H9 (cell line): ENCODE results near the gene GDNF. TPM values are rescaled to one million over a fixed set of nuclear protein-coding genes. Genes with fewer than 3 reads are reported as not detected.
"Not testable (repeated sequence)": the region's sequence is repeated elsewhere in the genome, so short reads cannot be mapped to it uniquely, and the experiment has no call there.

Experiments used
- DNase-seq: peaks from one replicate; pipeline ENCODE4 v3.0.0-alpha.2; 2017
- H2AFZ ChIP-seq: one replicate; pipeline ENCODE4 v1.6.1; 2013; ENCODE audit warnings: mild to moderate bottlenecking, low read length, control low read depth, moderate library complexity
- H2AK5ac ChIP-seq: 2 replicates; pipeline ENCODE4 v1.6.1; 2013; ENCODE audit warnings: low read length, control low read depth, mixed read lengths; ENCODE audit not compliant: insufficient read length
- H2BK120ac ChIP-seq: one replicate; pipeline ENCODE4 v1.6.1; 2013; ENCODE audit warnings: low read depth, mild to moderate bottlenecking, low read length, control low read depth, inconsistent platforms; ENCODE audit not compliant: poor library complexity, severe bottlenecking
- H2BK12ac ChIP-seq: 2 replicates; pipeline ENCODE4 v1.6.1; 2013; ENCODE audit warnings: low read length, control low read depth, mixed read lengths, low read depth; ENCODE audit not compliant: insufficient read length
- H2BK15ac ChIP-seq: 2 replicates; pipeline ENCODE4 v1.6.1; 2013; ENCODE audit warnings: low read depth, low read length, control low read depth
- H2BK20ac ChIP-seq: one replicate; pipeline ENCODE4 v1.6.1; 2013; ENCODE audit warnings: low read depth, mild to moderate bottlenecking, low read length, control low read depth, inconsistent platforms; ENCODE audit not compliant: poor library complexity, severe bottlenecking
- H2BK5ac ChIP-seq: 2 replicates; pipeline ENCODE4 v1.6.1; 2013; ENCODE audit warnings: low read length, control low read depth, mixed read lengths; ENCODE audit not compliant: insufficient read length
- H3K14ac ChIP-seq: 2 replicates; pipeline ENCODE4 v1.6.1; 2013; ENCODE audit warnings: low read length, control low read depth; ENCODE audit not compliant: insufficient read depth
- H3K18ac ChIP-seq: 2 replicates; pipeline ENCODE4 v1.6.1; 2013; ENCODE audit warnings: low read depth, mild to moderate bottlenecking, mixed read lengths, low read length, control low read depth; ENCODE audit not compliant: insufficient read length
- H3K23ac ChIP-seq: 2 replicates; pipeline ENCODE4 v1.6.1; 2013; ENCODE audit warnings: low read length, control low read depth, mixed read lengths, low read depth; ENCODE audit not compliant: insufficient read length
- H3K23me2 ChIP-seq: 2 replicates; pipeline ENCODE4 v1.6.1; 2013; ENCODE audit warnings: low read depth, mild to moderate bottlenecking, mixed read lengths, low read length, control low read depth; ENCODE audit not compliant: insufficient read length, poor library complexity, severe bottlenecking
- H3K27ac ChIP-seq: 2 replicates; pipeline ENCODE4 v1.5.1; 2013; ENCODE audit warnings: low read length, control low read depth, mixed read lengths, low read depth; ENCODE audit not compliant: insufficient read length
- H3K27me3 ChIP-seq: 2 replicates; pipeline ENCODE4 v1.6.1; 2013; ENCODE audit warnings: low read length, control low read depth, inconsistent platforms; ENCODE audit not compliant: insufficient read depth
- H3K4ac ChIP-seq: 2 replicates; pipeline ENCODE4 v1.6.1; 2013; ENCODE audit warnings: low read depth, mild to moderate bottlenecking, control low read depth, inconsistent platforms, low read length, moderate library complexity
- H3K4me1 ChIP-seq: 2 replicates; pipeline ENCODE4 v1.6.1; 2013; ENCODE audit warnings: low read length, control low read depth, inconsistent platforms; ENCODE audit not compliant: insufficient read depth
- H3K4me2 ChIP-seq: 2 replicates; pipeline ENCODE4 v1.6.1; 2013; ENCODE audit warnings: low read length, control low read depth, mixed read lengths; ENCODE audit not compliant: insufficient read length, insufficient read depth
- H3K56ac ChIP-seq: 2 replicates; pipeline ENCODE4 v1.6.1; 2013; ENCODE audit warnings: low read depth, mild to moderate bottlenecking, mixed read lengths, low read length, control low read depth; ENCODE audit not compliant: insufficient read length
- H3K79me1 ChIP-seq: 2 replicates; pipeline ENCODE4 v1.6.1; 2013; ENCODE audit warnings: low read depth, mild to moderate bottlenecking, moderate library complexity, low read length, control low read depth, inconsistent platforms; ENCODE audit not compliant: insufficient read depth, poor library complexity, severe bottlenecking
- H3K79me2 ChIP-seq: 2 replicates; pipeline ENCODE4 v1.6.1; 2013; ENCODE audit warnings: low read length, control low read depth, inconsistent platforms; ENCODE audit not compliant: insufficient read depth
- H3K9ac ChIP-seq: 2 replicates; pipeline ENCODE4 v1.6.1; 2013; ENCODE audit warnings: low read length, control low read depth, mixed read lengths; ENCODE audit not compliant: insufficient read length; ENCODE audit errors: extremely low read depth
- H3K9me3 ChIP-seq: one replicate; pipeline ENCODE4 v1.6.1; 2013; ENCODE audit warnings: low read depth, low read length, inconsistent platforms; ENCODE audit not compliant: control insufficient read depth
- H3T11ph ChIP-seq: one replicate; pipeline ENCODE4 v1.6.1; 2013; ENCODE audit warnings: mild to moderate bottlenecking, low read length, control low read depth, inconsistent platforms
- H4K20me1 ChIP-seq: one replicate; pipeline ENCODE4 v1.6.1; 2013; ENCODE audit not compliant: control insufficient read depth, insufficient read length, insufficient read depth
- H4K5ac ChIP-seq: 2 replicates; pipeline ENCODE4 v1.6.1; 2013; ENCODE audit warnings: low read depth, mild to moderate bottlenecking, mixed read lengths, low read length, control low read depth; ENCODE audit not compliant: insufficient read length
- H4K8ac ChIP-seq: replicated peaks from 2 replicates; pipeline ENCODE4 v1.6.1; 2013; ENCODE audit warnings: low read length, control low read depth, mixed read lengths, low read depth; ENCODE audit not compliant: insufficient read length
- H4K91ac ChIP-seq: 2 replicates; pipeline ENCODE4 v1.6.1; 2013; ENCODE audit warnings: low read depth, mild to moderate bottlenecking, moderate library complexity, mixed read lengths, low read length, control low read depth; ENCODE audit not compliant: insufficient read length
- H3K27ac Mint-ChIP-seq, 3 experiments: 2 replicates in 2 of 3; 3 replicates in 1 of 3; pipeline ENCODE4 v1.8.0; 2020 to 2021; ENCODE audit warnings: mixed read lengths in 3 of 3, mild to moderate bottlenecking in 1 of 3, moderate library complexity in 1 of 3
- H3K27me3 Mint-ChIP-seq: 2 replicates; pipeline ENCODE4 v1.8.0; 2021; ENCODE audit warnings: low read depth, mild to moderate bottlenecking, moderate library complexity, mixed read lengths
- H3K36me3 Mint-ChIP-seq, 3 experiments: 2 replicates in 2 of 3; 3 replicates in 1 of 3; pipeline ENCODE4 v1.8.0; 2020 to 2021; ENCODE audit warnings: low read depth in 3 of 3, mixed read lengths in 3 of 3; ENCODE audit not compliant: insufficient read depth in 1 of 3
- H3K4me1 Mint-ChIP-seq, 2 experiments: 2 replicates each; pipeline ENCODE4 v1.8.0; 2020; ENCODE audit warnings: mixed read lengths in 2 of 2
- H3K4me3 Mint-ChIP-seq, 2 experiments: 2 replicates in 1 of 2; 3 replicates in 1 of 2; pipeline ENCODE4 v1.8.0; 2020 to 2021; ENCODE audit warnings: mild to moderate bottlenecking in 2 of 2, mixed read lengths in 2 of 2, moderate library complexity in 1 of 2
- H3K9me3 Mint-ChIP-seq, 2 experiments: 2 replicates in 1 of 2; 3 replicates in 1 of 2; pipeline ENCODE4 v1.8.0; 2020; ENCODE audit warnings: mild to moderate bottlenecking in 2 of 2, mixed read lengths in 2 of 2, moderate library complexity in 1 of 2
- CTCF ChIP-seq: fragments of 200-600 bp; sonication (generic); conservative IDR thresholded peaks from 3 replicates; pipeline ENCODE4 v1.8.0; 2021; ENCODE audit warnings: antibody characterized with exemption, mild to moderate bottlenecking
- WGBS: extraction: QIAGEN DNeasy Blood & Tissue Kit; methylation state at CpG from one replicate; pipeline ENCODE4 v1.1.7; 2013; ENCODE audit warnings: missing lambda C conversion rate, low lambda C conversion rate, mixed read lengths; ENCODE audit not compliant: insufficient read length; ENCODE audit errors: extremely low coverage; 5-methylcytosine and 5-hydroxymethylcytosine counted together
- total RNA-seq: library from RNA; stranded (reverse); gene quantifications from 2 replicates; pipeline ENCODE4 v1.2.1, GENCODE V29; 2021

The GDNF gene
- total RNA-seq, 1 experiment from 2014 or later: not detected

DNA sequence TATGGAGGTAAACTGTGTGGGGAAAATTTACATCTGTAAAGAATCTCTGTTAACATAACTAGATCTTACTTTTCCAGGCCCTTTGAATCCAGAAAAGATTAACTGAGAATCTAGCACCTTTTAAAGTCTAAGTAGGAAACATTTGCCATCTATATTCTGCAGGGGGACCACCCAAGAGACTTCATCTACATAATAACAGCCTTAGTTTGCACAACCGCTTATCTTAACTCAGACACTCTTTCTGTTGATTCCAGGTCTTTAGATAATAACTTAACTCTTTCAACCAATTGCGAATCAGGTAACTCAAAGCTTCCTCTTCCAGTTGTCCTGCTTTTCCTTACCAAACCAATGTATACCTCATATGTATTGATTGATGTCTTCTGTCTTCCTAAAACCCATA lies 53.4 kb downstream of the GDNF start:
- Histone ChIP-seq H3K4me2 (no peak overlapping the region), H2BK12ac (no peak overlapping the region), H2AFZ (no peak overlapping the region), H4K91ac (no peak overlapping the region), H3K27me3 (no peaks in the 10 kb centered on the region), H4K20me1 (no peaks in the 10 kb centered on the region), H3K27ac (no peak overlapping the region), H3K4ac (no peak overlapping the region), H3K56ac (no peak overlapping the region), H3K79me1 (no peaks in the 10 kb centered on the region), H3K14ac (no peak overlapping the region), H2AK5ac (no peak overlapping the region), H3K79me2 (no peaks in the 10 kb centered on the region), H3T11ph (no peak overlapping the region), H4K8ac (no peak overlapping the region), H3K9ac (no peak overlapping the region), H3K23me2 (no peaks in the 10 kb centered on the region), H3K18ac (no peak overlapping the region), H2BK5ac (no peak overlapping the region), H2BK15ac (no peak overlapping the region), H2BK20ac (no peak overlapping the region), H3K4me1 (no peaks in the 10 kb centered on the region), H3K9me3 (no peaks in the 10 kb centered on the region), H4K5ac (no peak overlapping the region), H2BK120ac (no peak overlapping the region), H3K23ac (no peak overlapping the region)
- no CpG with 5 or more reads among the region's 2 CpGs for WGBS
- TF ChIP-seq CTCF: no peak
- peaks cover 10 to 16% of the 10 kb centered on the region in 2 experiments for H3K4me1 Mint-ChIP-seq
- H3K27ac Mint-ChIP-seq: peak overlapping the region in 1 of 3 experiments; percentile 11; a peak in 2 of 7 replicates
- no peak overlapping the region for H3K4me3 Mint-ChIP-seq
- no peak for DNase-seq
- peaks cover 6% of the 10 kb centered on the region for H3K27me3 Mint-ChIP-seq
- H3K36me3 Mint-ChIP-seq: peaks cover 5 to 15% (median 12%) of the 10 kb centered on the region in 3 experiments; a peak in 6 of 7 replicates
- peaks cover 17 to 23% of the 10 kb centered on the region in 2 experiments for H3K9me3 Mint-ChIP-seq

- not testable (repeated sequence) for H3K79me1 ChIP-seq, H2BK5ac ChIP-seq, H3K27me3 Mint-ChIP-seq, H3K23me2 ChIP-seq, H2BK15ac ChIP-seq, H3K56ac ChIP-seq, H3K27me3 ChIP-seq, H2BK12ac ChIP-seq, H3K27ac ChIP-seq, H3K4ac ChIP-seq, H3K4me3 Mint-ChIP-seq, DNase-seq, H3T11ph ChIP-seq, H4K8ac ChIP-seq, H2BK120ac ChIP-seq, H4K91ac ChIP-seq, H3K79me2 ChIP-seq, H3K27ac Mint-ChIP-seq, H3K23ac ChIP-seq, H3K9me3 ChIP-seq, H2BK20ac ChIP-seq, H3K4me2 ChIP-seq, H4K20me1 ChIP-seq, H2AK5ac ChIP-seq, H2AFZ ChIP-seq, H3K18ac ChIP-seq, H3K4me1 ChIP-seq, H4K5ac ChIP-seq, H3K14ac ChIP-seq, H3K9ac ChIP-seq
- Mint-ChIP-seq H3K4me1 (peaks cover 4 to 10% of the 10 kb centered on the region in 2 experiments), H3K36me3 (peaks cover 5 to 15% (median 6%) of the 10 kb centered on the region in 3 experiments; a peak in 5 of 7 replicates), H3K9me3 (peaks cover 13 to 19% of the 10 kb centered on the region in 2 experiments)
- no CpG with 5 or more reads among the region's 8 CpGs for WGBS
These were observed 58.4 kb downstream of the GDNF start for GRCh38 chr5:37781409-37781808.
